Measurements from ENCODE around the gene ZNRD2.

Gene ZNRD2

DNA sequence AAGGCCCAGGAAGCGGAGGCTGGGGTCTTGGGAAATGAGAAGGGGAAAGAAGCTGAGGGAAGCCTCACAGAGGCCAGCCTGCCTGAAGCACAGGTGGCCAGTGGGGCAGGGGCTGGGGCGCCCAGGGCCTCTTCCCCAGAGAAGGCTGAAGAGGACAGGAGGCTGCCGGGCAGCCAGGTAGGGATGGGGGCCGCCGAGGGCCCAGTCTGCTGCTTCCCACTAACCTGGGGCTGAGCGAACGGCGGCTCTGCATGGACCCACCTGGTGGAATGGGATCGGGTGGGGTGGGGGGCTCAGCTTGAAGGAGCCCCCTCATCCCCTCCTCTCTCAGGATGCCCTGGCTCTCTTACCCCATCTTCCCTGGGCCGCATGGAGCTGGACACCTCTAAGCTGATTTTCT, 13.3 kb downstream of the ZNRD2 start:
- Mint-ChIP-seq H3K4me3 (no peak overlapping the region), H3K36me3 (ENCODE audit: low read depth) (no peaks in the 10 kb centered on the region), H3K27me3 (ENCODE audit: low read depth) (peaks cover 15% of the 10 kb centered on the region), H3K9me3 (no peaks in the 10 kb centered on the region), H3K27ac (peak overlapping the region in 1 of 3 experiments; percentile 26), H3K4me1 (peaks cover 23% of the 10 kb centered on the region)
- TF ChIP-seq, protein P1, sequence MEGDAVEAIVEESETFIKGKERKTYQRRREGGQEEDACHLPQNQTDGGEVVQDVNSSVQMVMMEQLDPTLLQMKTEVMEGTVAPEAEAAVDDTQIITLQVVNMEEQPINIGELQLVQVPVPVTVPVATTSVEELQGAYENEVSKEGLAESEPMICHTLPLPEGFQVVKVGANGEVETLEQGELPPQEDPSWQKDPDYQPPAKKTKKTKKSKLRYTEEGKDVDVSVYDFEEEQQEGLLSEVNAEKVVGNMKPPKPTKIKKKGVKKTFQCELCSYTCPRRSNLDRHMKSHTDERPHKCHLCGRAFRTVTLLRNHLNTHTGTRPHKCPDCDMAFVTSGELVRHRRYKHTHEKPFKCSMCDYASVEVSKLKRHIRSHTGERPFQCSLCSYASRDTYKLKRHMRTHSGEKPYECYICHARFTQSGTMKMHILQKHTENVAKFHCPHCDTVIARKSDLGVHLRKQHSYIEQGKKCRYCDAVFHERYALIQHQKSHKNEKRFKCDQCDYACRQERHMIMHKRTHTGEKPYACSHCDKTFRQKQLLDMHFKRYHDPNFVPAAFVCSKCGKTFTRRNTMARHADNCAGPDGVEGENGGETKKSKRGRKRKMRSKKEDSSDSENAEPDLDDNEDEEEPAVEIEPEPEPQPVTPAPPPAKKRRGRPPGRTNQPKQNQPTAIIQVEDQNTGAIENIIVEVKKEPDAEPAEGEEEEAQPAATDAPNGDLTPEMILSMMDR (IDR thresholded peaks at IDR 0.05; ENCODE audit: unreplicated experiment in 3 of 3), result no peak

DNA sequence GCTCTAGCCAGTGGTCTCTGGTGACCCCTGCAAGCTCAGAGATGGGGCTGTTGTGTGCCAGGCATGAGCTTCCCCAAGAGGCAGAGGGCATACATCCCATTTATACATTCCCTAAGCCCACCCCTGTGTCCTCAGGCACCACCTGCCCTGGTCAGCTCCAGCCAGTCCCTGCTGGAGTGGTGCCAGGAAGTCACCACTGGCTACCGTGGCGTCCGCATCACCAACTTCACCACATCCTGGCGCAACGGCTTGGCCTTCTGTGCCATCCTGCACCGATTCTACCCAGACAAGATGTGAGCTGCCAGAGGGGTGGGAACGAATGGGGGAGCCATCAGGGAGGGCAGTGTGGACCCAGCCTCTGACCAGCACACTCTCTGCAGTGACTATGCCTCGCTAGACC, 13.8 kb downstream of the ZNRD2 start:
- H3K36me3 Mint-ChIP-seq (ENCODE audit: low read depth), result no peaks in the 10 kb centered on the region
- no peaks in the 10 kb centered on the region for H3K9me3 Mint-ChIP-seq
- no peak overlapping the region for H3K27ac Mint-ChIP-seq
- TF ChIP-seq, protein P1 (IDR thresholded peaks at IDR 0.05; ENCODE audit: unreplicated experiment in 3 of 3), result no peak
- peaks cover 15% of the 10 kb centered on the region for H3K27me3 Mint-ChIP-seq (ENCODE audit: low read depth)
- no peak overlapping the region for H3K4me3 Mint-ChIP-seq
- peaks cover 20% of the 10 kb centered on the region for H3K4me1 Mint-ChIP-seq

DNA sequence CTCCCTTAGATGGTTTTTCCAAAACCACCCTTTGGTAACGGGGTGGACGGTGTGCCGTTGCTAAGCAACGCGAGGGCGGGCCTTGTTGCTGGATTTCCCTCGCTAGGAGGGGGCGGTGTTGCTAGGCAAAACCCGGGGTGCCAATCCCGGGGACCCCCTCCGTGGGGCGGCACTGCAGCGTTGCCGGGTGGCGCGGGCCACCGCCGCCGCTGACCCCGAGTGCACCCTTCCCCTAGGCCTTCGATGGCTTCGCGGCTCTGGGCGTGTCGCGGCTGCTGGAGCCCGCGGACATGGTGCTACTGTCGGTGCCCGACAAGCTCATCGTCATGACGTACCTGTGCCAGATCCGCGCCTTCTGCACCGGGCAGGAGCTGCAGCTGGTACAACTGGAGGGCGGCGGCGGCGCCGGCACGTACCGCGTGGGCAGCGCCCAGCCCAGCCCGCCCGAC, 14.5 kb downstream of the ZNRD2 start:
- H3K27ac Mint-ChIP-seq, result no peak overlapping the region
- peaks cover 15% of the 10 kb centered on the region for H3K27me3 Mint-ChIP-seq (ENCODE audit: low read depth)
- H3K36me3 Mint-ChIP-seq (ENCODE audit: low read depth), result no peaks in the 10 kb centered on the region
- peaks cover 20% of the 10 kb centered on the region for H3K4me1 Mint-ChIP-seq
- TF ChIP-seq, protein P1 (IDR thresholded peaks at IDR 0.05; ENCODE audit: unreplicated experiment in 3 of 3), result no peak
- no peak overlapping the region for H3K4me3 Mint-ChIP-seq
- H3K9me3 Mint-ChIP-seq, result no peaks in the 10 kb centered on the region

DNA sequence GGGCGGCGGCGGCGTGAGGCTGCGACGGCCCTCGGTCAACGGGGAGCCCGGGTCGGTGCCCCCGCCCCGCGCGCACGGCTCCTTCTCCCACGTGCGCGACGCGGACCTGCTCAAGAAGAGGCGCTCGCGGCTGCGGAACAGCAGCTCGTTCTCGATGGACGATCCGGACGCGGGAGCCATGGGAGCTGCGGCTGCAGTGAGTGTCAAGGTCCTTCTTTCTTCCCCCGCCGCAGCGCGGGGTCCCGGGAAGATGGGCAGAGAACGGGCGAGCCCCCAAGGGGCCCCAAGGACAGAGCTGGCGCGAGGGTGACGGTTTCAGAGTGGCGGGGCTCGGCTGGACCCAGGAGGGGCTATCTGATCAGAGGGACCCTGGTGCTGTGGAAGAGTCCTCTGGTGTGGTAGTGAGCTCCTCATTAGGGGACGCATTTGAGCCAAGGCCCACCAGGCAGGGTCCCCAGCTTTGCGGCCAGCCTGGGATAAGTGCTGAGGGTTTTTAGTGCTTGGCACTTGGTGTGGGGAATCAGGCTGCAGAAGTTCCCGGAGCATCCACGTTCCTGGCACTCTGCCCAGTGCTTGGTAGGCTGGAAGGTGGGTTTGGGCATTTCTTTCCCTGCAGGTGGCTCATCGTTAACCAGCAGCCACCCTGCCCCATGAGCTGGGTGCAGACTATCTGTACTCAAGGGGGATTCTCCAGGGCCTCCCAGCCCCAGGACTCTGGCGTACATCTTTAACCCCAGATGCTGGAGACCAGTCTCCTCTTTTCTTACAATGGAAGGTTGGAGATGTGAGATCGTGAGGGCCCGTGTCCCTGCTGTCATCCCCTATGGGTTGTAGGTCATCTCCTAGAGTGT, 15.3 kb downstream of the ZNRD2 start:
- Mint-ChIP-seq H3K27ac (no peak overlapping the region), H3K36me3 (ENCODE audit: low read depth) (peaks cover 3% of the 10 kb centered on the region), H3K4me1 (peaks cover 25% of the 10 kb centered on the region), H3K27me3 (ENCODE audit: low read depth) (peaks cover 18% of the 10 kb centered on the region), H3K4me3 (no peak overlapping the region), H3K9me3 (no peaks in the 10 kb centered on the region)
- TF ChIP-seq, protein P1 (IDR thresholded peaks at IDR 0.05; ENCODE audit: unreplicated experiment in 3 of 3), result no peak

GRCh38 chr11:65586247-65586630, 16.0 kb downstream of the ZNRD2 start:
- TF ChIP-seq, protein P1 (IDR thresholded peaks at IDR 0.05; ENCODE audit: unreplicated experiment in 3 of 3), result no peak
- H3K27me3 Mint-ChIP-seq (ENCODE audit: low read depth), result peaks cover 21% of the 10 kb centered on the region
- H3K36me3 Mint-ChIP-seq (ENCODE audit: low read depth), result peaks cover 4% of the 10 kb centered on the region
- H3K4me1 Mint-ChIP-seq, result peaks cover 27% of the 10 kb centered on the region
- H3K27ac Mint-ChIP-seq, result no peak overlapping the region
- no peaks in the 10 kb centered on the region for H3K9me3 Mint-ChIP-seq
- no peak overlapping the region for H3K4me3 Mint-ChIP-seq

- H3K36me3 Mint-ChIP-seq (ENCODE audit: low read depth), result peaks cover 4% of the 10 kb centered on the region
- TF ChIP-seq, protein P1 (IDR thresholded peaks at IDR 0.05; ENCODE audit: unreplicated experiment in 3 of 3), result no peak
- H3K9me3 Mint-ChIP-seq, result no peaks in the 10 kb centered on the region
- H3K4me3 Mint-ChIP-seq, result no peak overlapping the region
- peaks cover 24% of the 10 kb centered on the region for H3K27me3 Mint-ChIP-seq (ENCODE audit: low read depth)
- H3K4me1 Mint-ChIP-seq, result peaks cover 27% of the 10 kb centered on the region
- H3K27ac Mint-ChIP-seq, result no peak overlapping the region
These were observed 16.4 kb downstream of the ZNRD2 start for GRCh38 chr11:65586676-65587075.
